B cell (primary cell): ENCODE results near the gene ZNF777. TPM values are rescaled to one million over a fixed set of nuclear protein-coding genes. Genes with fewer than 3 reads are reported as not detected.
A peak's percentile ranks its signal among the peaks of the same experiment; 100 is the strongest.

Experiments
- ATAC-seq: fragments of 200-7000 bp; cut with Tn5 transposase; one replicate; pipeline ENCODE4 v1.10.0; 2021; ENCODE audit warnings: low read depth, mild to moderate bottlenecking, moderate number of reproducible peaks, moderate library complexity
- CTCF ChIA-PET: fragments of 350-600 bp; sonication (Branson Sonifier 250); formaldehyde crosslinking; loops from one replicate; lab custom pipeline; 2021; ENCODE audit warnings: antibody characterized with exemption, inconsistent platforms; lab: Charles Lee
- POLR2A ChIA-PET: fragments of 350-600 bp; sonication (Branson Sonifier 250); formaldehyde crosslinking; loops from one replicate; lab custom pipeline; 2021; ENCODE audit warnings: antibody characterized with exemption; lab: Charles Lee
- DNase-seq: peaks from one replicate; pipeline ENCODE4 v3.0.0; 2013
- H2AFZ ChIP-seq: 2 replicates; pipeline ENCODE4 v1.6.1; 2012; ENCODE audit warnings: mild to moderate bottlenecking, low read depth, low read length; ENCODE audit not compliant: insufficient read depth, poor library complexity, severe bottlenecking
- H3K27ac ChIP-seq, 2 donors: 1 replicate in 1 of 2; 2 replicates in 1 of 2; pipeline ENCODE4 v1.5.1; 2012 to 2013; ENCODE audit warnings: low read length in 2 of 2, mild to moderate bottlenecking in 2 of 2, moderate library complexity in 1 of 2
- H3K27me3 ChIP-seq, 4 experiments: fragments of 200-600 bp in 1 of 4; sonication (generic) in 1 of 4; replicated peaks in 1 of 4; 1 replicate in 2 of 4; 2 replicates in 2 of 4; pipeline versions ENCODE4 v1.6.1 to v1.7.0; 2013 to 2016; ENCODE audit warnings: low read length in 3 of 4, mild to moderate bottlenecking in 2 of 4, mixed read lengths in 1 of 4, moderate library complexity in 1 of 4; ENCODE audit not compliant: insufficient read depth in 4 of 4, control insufficient read depth in 3 of 4; ENCODE audit errors: control extremely low read depth in 1 of 4
- H3K36me3 ChIP-seq, 2 experiments: replicated peaks in 1 of 2; 1 replicate in 1 of 2; 2 replicates in 1 of 2; pipeline versions ENCODE4 v1.6.1 to v1.7.1; 2013; ENCODE audit warnings: low read length in 1 of 2; ENCODE audit not compliant: insufficient read depth in 2 of 2, control insufficient read depth in 1 of 2; ENCODE audit errors: control extremely low read depth in 1 of 2, extremely low read depth in 1 of 2
- H3K4me1 ChIP-seq, 2 donors: fragments of 200-600 bp in 1 of 2; sonication (generic) in 1 of 2; 1 replicate in 1 of 2; 2 replicates in 1 of 2; pipeline versions ENCODE4 v1.5.1 to v1.6.1; 2013 to 2017; ENCODE audit warnings: low read length in 2 of 2; ENCODE audit not compliant: control insufficient read depth in 2 of 2, insufficient read depth in 2 of 2
- H3K4me2 ChIP-seq: replicated peaks from 2 replicates; pipeline ENCODE3; 2012; ENCODE audit warnings: mild to moderate bottlenecking, low read depth, low read length; ENCODE audit not compliant: poor library complexity, severe bottlenecking
- H3K4me3 ChIP-seq, 5 experiments: fragments of 200-600 bp in 1 of 5; sonication (generic) in 1 of 5; 1 replicate in 3 of 5; 2 replicates in 2 of 5; pipeline versions ENCODE4 v1.5.1 to v1.7.0; 2011 to 2016; ENCODE audit warnings: low read length in 4 of 5, mild to moderate bottlenecking in 4 of 5, low read depth in 2 of 5, control low read depth in 1 of 5, moderate library complexity in 1 of 5; ENCODE audit not compliant: insufficient read depth in 1 of 5; ENCODE audit errors: control extremely low read depth in 1 of 5, extremely low read depth in 1 of 5
- H3K79me2 ChIP-seq: fragments of 200-600 bp; sonication (generic); one replicate; pipeline ENCODE4 v1.6.0; 2016; ENCODE audit warnings: low read length; ENCODE audit not compliant: control insufficient read depth, insufficient read depth
- H3K9ac ChIP-seq: fragments of 200-600 bp; sonication (generic); 2 replicates; pipeline ENCODE4 v1.6.1; 2017; ENCODE audit warnings: mild to moderate bottlenecking, low read length, moderate library complexity
- H3K9me3 ChIP-seq, 3 donors: one replicate each; pipeline versions ENCODE4 v1.6.1 to v1.7.1; 2013; ENCODE audit warnings: low read length in 2 of 3; ENCODE audit not compliant: control insufficient read depth in 2 of 3, insufficient read depth in 1 of 3; ENCODE audit errors: control extremely low read depth in 1 of 3
- H4K20me1 ChIP-seq: 2 replicates; pipeline ENCODE4 v1.6.0; 2012; ENCODE audit warnings: mild to moderate bottlenecking, low read length; ENCODE audit not compliant: insufficient read depth, control insufficient read depth, poor library complexity, severe bottlenecking
- H3K27ac Mint-ChIP-seq: one replicate; pipeline ENCODE4 v1.8.0; 2021; ENCODE audit warnings: mixed read lengths
- H3K27me3 Mint-ChIP-seq: one replicate; pipeline ENCODE4 v1.8.0; 2021; ENCODE audit warnings: mixed read lengths
- H3K4me1 Mint-ChIP-seq: one replicate; pipeline ENCODE4 v1.8.0; 2021; ENCODE audit warnings: mixed read lengths
- H3K4me3 Mint-ChIP-seq: one replicate; pipeline ENCODE4 v1.8.0; 2021; ENCODE audit warnings: mixed read lengths
- H3K9me3 Mint-ChIP-seq: one replicate; pipeline ENCODE4 v1.8.0; 2022; ENCODE audit warnings: mixed read lengths; ENCODE audit not compliant: insufficient read depth
- EZH2 ChIP-seq: IDR thresholded peaks from 2 replicates; pipeline ENCODE4 v1.6.1; 2012; ENCODE audit warnings: borderline replicate concordance, low read depth, mild to moderate bottlenecking, moderate library complexity, low read length; ENCODE audit not compliant: insufficient read depth, poor library complexity, severe bottlenecking
- WGBS: methylation state at CpG from one replicate; pipeline ENCODE4 v1.1.5; 2013; ENCODE audit warnings: missing lambda C conversion rate; ENCODE audit not compliant: insufficient coverage; 5-methylcytosine and 5-hydroxymethylcytosine counted together
- intact Hi-C: fragments of 100-400 bp; cut with micrococcal nuclease; formaldehyde crosslinking; loops from one replicate; pipeline ENCODE4 v1.10.0; 2022
- polyA plus RNA-seq: library from polyadenylated mRNA; depleted of rRNA; stranded (reverse); fragments of >200 nt; gene quantifications from 2 replicates; pipeline ENCODE4 v1.2.3, GENCODE V29; 2012
- total RNA-seq, 2 donors: library from RNA; stranded (reverse); fragments of 120-200 nt in 1 of 2; gene quantifications; 1 replicate in 1 of 2; 2 replicates in 1 of 2; pipeline versions ENCODE4 v1.2.3 to v1.2.4, GENCODE V29; 2013 to 2022
- TF ChIP-seq, protein P1 (sequence below): fragments of 200-600 bp; IDR thresholded peaks from one replicate; pipeline ENCODE4 v1.8.0; 2022; ENCODE audit warnings: antibody characterized with exemption, mild to moderate bottlenecking

Gene ZNF777
- total and polyA plus RNA-seq, 2 donors (not counting 1 experiment from before 2014, with no cell fraction given), result 8.3 to 16.0 TPM

- Histone ChIP-seq H3K36me3 (peaks cover 0 to 25% of the 10 kb centered on the region in 2 experiments), H3K9ac (no peak overlapping the region), H3K27me3 (no peaks in the 10 kb centered on the region), H3K79me2 (peaks cover 28% of the 10 kb centered on the region), H3K4me3 (peak overlapping the region in 1 of 5 experiments; percentile 60), H3K9me3 (no peaks in the 10 kb centered on the region), H3K4me2 (peak overlapping the region; percentile 90), H3K4me1 (peaks cover 12 to 19% of the 10 kb centered on the region in 2 donors), H4K20me1 (peaks cover 21% of the 10 kb centered on the region), H2AFZ (no peak overlapping the region), H3K27ac (no peak overlapping the region)
- Mint-ChIP-seq H3K4me1 (peaks cover 23% of the 10 kb centered on the region), H3K27ac (peak overlapping the region; percentile 73), H3K9me3 (no peaks in the 10 kb centered on the region), H3K4me3 (peak overlapping the region; percentile 93), H3K27me3 (no peaks in the 10 kb centered on the region)
- ChIA-PET POLR2A (interaction anchor here (0.6 kb wide), 1 partner anchor 432 kb away, joined by 3 read pairs; no protein-coding TSS in a partner anchor), CTCF (interaction anchor here (0.7 to 1.3 kb wide), 5 partner anchors 12 to 129 kb away, joined by 3 to 5 read pairs (median 3); no protein-coding TSS in a partner anchor)
- intact Hi-C loops, result loop anchor here (2.0 to 10.0 kb wide), 5 partner anchors 35 to 379 kb away; partner anchors contain the start of genes ATP6V0E2, ZNF398, ZNF425 and ZNF777
- 88% methylated on average over 3 of the region's 13 CpGs for WGBS
- DNase-seq (no peak), ATAC-seq (no peak)
- TF ChIP-seq, protein P1, sequence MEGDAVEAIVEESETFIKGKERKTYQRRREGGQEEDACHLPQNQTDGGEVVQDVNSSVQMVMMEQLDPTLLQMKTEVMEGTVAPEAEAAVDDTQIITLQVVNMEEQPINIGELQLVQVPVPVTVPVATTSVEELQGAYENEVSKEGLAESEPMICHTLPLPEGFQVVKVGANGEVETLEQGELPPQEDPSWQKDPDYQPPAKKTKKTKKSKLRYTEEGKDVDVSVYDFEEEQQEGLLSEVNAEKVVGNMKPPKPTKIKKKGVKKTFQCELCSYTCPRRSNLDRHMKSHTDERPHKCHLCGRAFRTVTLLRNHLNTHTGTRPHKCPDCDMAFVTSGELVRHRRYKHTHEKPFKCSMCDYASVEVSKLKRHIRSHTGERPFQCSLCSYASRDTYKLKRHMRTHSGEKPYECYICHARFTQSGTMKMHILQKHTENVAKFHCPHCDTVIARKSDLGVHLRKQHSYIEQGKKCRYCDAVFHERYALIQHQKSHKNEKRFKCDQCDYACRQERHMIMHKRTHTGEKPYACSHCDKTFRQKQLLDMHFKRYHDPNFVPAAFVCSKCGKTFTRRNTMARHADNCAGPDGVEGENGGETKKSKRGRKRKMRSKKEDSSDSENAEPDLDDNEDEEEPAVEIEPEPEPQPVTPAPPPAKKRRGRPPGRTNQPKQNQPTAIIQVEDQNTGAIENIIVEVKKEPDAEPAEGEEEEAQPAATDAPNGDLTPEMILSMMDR, result no peak
- no peak for TF ChIP-seq EZH2
Observed at GRCh38 chr7:149495785-149496641, 35.2 kb upstream of the ZNF777 start.
